ENCODE results near the gene LCP2. TPM values are rescaled to one million over a fixed set of nuclear protein-coding genes. Genes with fewer than 3 reads are reported as not detected.

The LCP2 gene
- total and polyA plus RNA-seq, 2 of the 8 experiments (the other 6 are each of a cell fraction or from before 2014, with no cell fraction given): 0.26 to 0.33 TPM

GRCh38 chr5:170336065-170336464, 38.5 kb upstream of the LCP2 start:
- ChIA-PET POLR2A (ENCODE audit: partially characterized antibody) (no interaction called here), CTCF (ENCODE audit: partially characterized antibody) (interaction anchor here (0.9 to 5.9 kb wide), 7 partner anchors 17 to 111 kb away, joined by 3 to 77 read pairs (median 5); no protein-coding TSS in a partner anchor)
- H3K23ac ChIP-seq (ENCODE audit: insufficient read length): no peak overlapping the region
- H3K79me2 ChIP-seq (ENCODE audit: control insufficient read depth in 1 of 2, insufficient read depth in 2 of 2, low read length in 2 of 2): no peaks in the 10 kb centered on the region
- H3K18ac ChIP-seq (ENCODE audit: extremely low read depth, low read length): no peak overlapping the region
- H2BK5ac ChIP-seq (ENCODE audit: low read depth, low read length): no peak overlapping the region
- WGBS, 2 experiments (ENCODE audit: extremely low coverage in 1 of 2, insufficient coverage in 1 of 2, insufficient read length in 1 of 2, insufficient replicate concordance in 2 of 2, low coverage in 1 of 2, low lambda C conversion rate in 2 of 2, missing lambda C conversion rate in 1 of 2): 92% methylated on average over 4 of the region's 6 CpGs; no CpG with 5 or more reads in 1 of the 2 experiments
- FAIRE-seq (no peak), DNase-seq (ENCODE audit: low read depth in 1 of 2, low spot score in 2 of 2) (no peak)
- no peak overlapping the region for H3K4ac ChIP-seq (replicated peaks; ENCODE audit: insufficient read length, low read depth, low read length)
- no peak overlapping the region for H2AK5ac ChIP-seq (ENCODE audit: low read depth, low read length)
- peaks cover 10 to 31% (median 25%) of the 10 kb centered on the region in 4 experiments for H3K4me1 ChIP-seq (replicated peaks in 1 of 4; ENCODE audit: control insufficient read depth in 3 of 4, insufficient read depth in 4 of 4, low read length in 3 of 4)
- H3K4me2 ChIP-seq (ENCODE audit: insufficient read depth in 1 of 2, low read depth in 2 of 2, low read length in 2 of 2): no peak overlapping the region
- H2BK20ac ChIP-seq (ENCODE audit: low read length): peak overlapping the region; percentile 74; the same call in 1 of the 2 replicates
- no peak overlapping the region for H3K4me3 ChIP-seq (ENCODE audit: extremely low read depth in 1 of 4, insufficient read depth in 2 of 4, low read depth in 3 of 4, low read length in 4 of 4)
- H4K20me1 ChIP-seq (replicated peaks in 1 of 2; ENCODE audit: control insufficient read depth in 1 of 2, insufficient read depth in 2 of 2, low read length in 2 of 2): no peaks in the 10 kb centered on the region
- H2BK15ac ChIP-seq (ENCODE audit: low read length): no peak overlapping the region
- H3K36me3 ChIP-seq (ENCODE audit: control insufficient read depth in 2 of 4, insufficient read depth in 4 of 4, low read length in 3 of 4): no peaks in the 10 kb centered on the region
- no peak overlapping the region for H3K9ac ChIP-seq (replicated peaks in 1 of 4; ENCODE audit: extremely low read depth in 1 of 4, low read depth in 3 of 4, low read length in 3 of 4)
- H2BK12ac ChIP-seq (ENCODE audit: low read depth, low read length): no peak overlapping the region
- no peak overlapping the region for H4K8ac ChIP-seq (ENCODE audit: extremely low read depth, insufficient read depth, low read length)
- no peak overlapping the region for H4K5ac ChIP-seq (ENCODE audit: insufficient read length, low read depth, low read length)
- no peak overlapping the region for H4K91ac ChIP-seq (replicated peaks; ENCODE audit: insufficient read length, low read length)
- peaks cover 0 to 3% of the 10 kb centered on the region in 2 experiments; a peak in 1 of 4 replicates for H3K9me3 ChIP-seq (ENCODE audit: insufficient read depth in 2 of 2, low read depth in 1 of 2, low read length in 1 of 2)
- H3K56ac ChIP-seq (replicated peaks; ENCODE audit: insufficient read length, low read depth, low read length): no peak overlapping the region
- no peak overlapping the region for H3K27ac ChIP-seq (ENCODE audit: low read depth, low read length)
- no peaks in the 10 kb centered on the region for H3K27me3 ChIP-seq (replicated peaks in 1 of 4; ENCODE audit: control insufficient read depth in 3 of 4, extremely low read depth in 1 of 4, insufficient read depth in 3 of 4, low read length in 3 of 4)
- H3K23me2 ChIP-seq (ENCODE audit: low read depth, low read length): no peaks in the 10 kb centered on the region; the same call in 1 of the 2 replicates
- H2AFZ ChIP-seq (ENCODE audit: low read length): no peak overlapping the region
- H2BK120ac ChIP-seq (replicated peaks; ENCODE audit: low read depth, low read length): peak overlapping the region; percentile 34
- H3K79me1 ChIP-seq (ENCODE audit: low read depth, low read length): no peaks in the 10 kb centered on the region
- no peak overlapping the region for H3K14ac ChIP-seq (ENCODE audit: insufficient read length)
- TF ChIP-seq E2F6 (IDR thresholded peaks at IDR 0.05) (no peak), KDM4A (IDR thresholded peaks at IDR 0.05; ENCODE audit: low read depth, low read length, severe bottlenecking) (no peak), TAF7 (optimal IDR thresholded peaks at IDR 0.05; ENCODE audit: borderline replicate concordance, low read depth, low read length) (no peak), PHF8 (conservative IDR thresholded peaks at IDR 0.05; ENCODE audit: low read depth, low read length) (no peak)

All from H1 (cell line).